IMR-90 (cell line): Measurements from ENCODE around the gene CDH13. TPM values are rescaled to one million over a fixed set of nuclear protein-coding genes. Genes with fewer than 3 reads are reported as not detected.

Experiments used
- ATAC-seq: fragments of 200-7000 bp; cut with Tn5 transposase; 2 replicates; pipeline ENCODE4 v1.9.1; 2020; ENCODE audit warnings: low read depth, mild to moderate bottlenecking, moderate library complexity
- BruUV-seq: library from RNA; stranded (reverse); fragments of 400-500 nt; replicated peaks from 2 replicates; lab custom pipeline; 2021; lab: Mats Ljungman, UMichigan
- CTCF ChIA-PET: fragments of 300-600 bp; formaldehyde crosslinking; extraction: SDS; loops from one replicate; lab custom pipeline; 2021; ENCODE audit warnings: antibody characterized with exemption; lab: Yijun Ruan, JAX
- POLR2A ChIA-PET: fragments of 300-600 bp; sonication (Branson Sonifier 250); formaldehyde crosslinking; loops from one replicate; lab custom pipeline; 2022; ENCODE audit warnings: antibody characterized with exemption; ENCODE audit not compliant: unreplicated experiment; lab: Charles Lee
- DNase-seq: peaks from one replicate; pipeline ENCODE4 v3.0.0; 2013
- H2AFZ ChIP-seq: replicated peaks from 2 replicates; pipeline ENCODE3; 2013; ENCODE audit warnings: low read length, mild to moderate bottlenecking; ENCODE audit not compliant: poor library complexity
- H2AK5ac ChIP-seq: 2 replicates; pipeline ENCODE4 v1.6.1; 2013; ENCODE audit warnings: low read depth, low read length, inconsistent platforms
- H2AK9ac ChIP-seq: replicated peaks from 2 replicates; pipeline ENCODE3; 2013; ENCODE audit warnings: mild to moderate bottlenecking, low read depth, low read length, moderate library complexity; ENCODE audit not compliant: poor library complexity
- H2BK120ac ChIP-seq: 2 replicates; pipeline ENCODE4 v1.6.1; 2013; ENCODE audit warnings: low read depth, low read length, inconsistent platforms
- H2BK15ac ChIP-seq: 3 replicates; pipeline ENCODE4 v1.6.1; 2013; ENCODE audit warnings: low read depth, low read length, inconsistent platforms
- H2BK20ac ChIP-seq: 2 replicates; pipeline ENCODE4 v1.6.1; 2013; ENCODE audit warnings: low read depth, mild to moderate bottlenecking, inconsistent platforms, low read length, moderate library complexity
- H2BK5ac ChIP-seq: 2 replicates; pipeline ENCODE4 v1.6.1; 2013; ENCODE audit warnings: mild to moderate bottlenecking, low read depth, low read length, inconsistent platforms; ENCODE audit not compliant: poor library complexity, severe bottlenecking
- H3K14ac ChIP-seq: replicated peaks from 2 replicates; pipeline ENCODE4 v1.6.1; 2013; ENCODE audit warnings: low read depth, low read length, inconsistent platforms
- H3K18ac ChIP-seq: 2 replicates; pipeline ENCODE4 v1.6.1; 2013; ENCODE audit warnings: low read depth, low read length, control low read depth
- H3K23ac ChIP-seq: 2 replicates; pipeline ENCODE4 v1.6.1; 2013; ENCODE audit warnings: low read depth, low read length, inconsistent platforms
- H3K27ac ChIP-seq: 2 replicates; pipeline ENCODE4 v1.5.1; 2013; ENCODE audit warnings: mild to moderate bottlenecking, control low read depth, low read length; ENCODE audit not compliant: insufficient read depth
- H3K27me3 ChIP-seq: 2 replicates; pipeline ENCODE4 v1.6.1; 2013; ENCODE audit warnings: low read length; ENCODE audit not compliant: control insufficient read depth, insufficient read depth
- H3K36me3 ChIP-seq: 2 replicates; pipeline ENCODE4 v1.6.1; 2013; ENCODE audit warnings: low read length, mixed read lengths; ENCODE audit not compliant: control insufficient read depth, insufficient read depth
- H3K4ac ChIP-seq: 2 replicates; pipeline ENCODE4 v1.6.1; 2013; ENCODE audit warnings: low read depth, low read length, inconsistent platforms
- H3K4me1 ChIP-seq: 2 replicates; pipeline ENCODE4 v1.6.1; 2013; ENCODE audit warnings: low read length, mixed read lengths; ENCODE audit not compliant: control insufficient read depth, insufficient read depth
- H3K4me2 ChIP-seq: 2 replicates; pipeline ENCODE4 v1.6.1; 2013; ENCODE audit warnings: low read depth, mild to moderate bottlenecking, control low read depth, low read length, moderate library complexity
- H3K4me3 ChIP-seq: 2 replicates; pipeline ENCODE4 v1.5.1; 2013; ENCODE audit warnings: low read depth, mild to moderate bottlenecking, control low read depth, low read length, moderate library complexity; ENCODE audit not compliant: insufficient read depth
- H3K56ac ChIP-seq: 2 replicates; pipeline ENCODE4 v1.6.1; 2013; ENCODE audit warnings: low read length, inconsistent platforms; ENCODE audit not compliant: insufficient read depth; ENCODE audit errors: extremely low read depth
- H3K79me1 ChIP-seq, 2 experiments: 2 replicates each; pipeline ENCODE4 v1.6.1; 2013; ENCODE audit warnings: low read length in 2 of 2, inconsistent platforms in 1 of 2, low read depth in 1 of 2
- H3K9ac ChIP-seq: 2 replicates; pipeline ENCODE4 v1.6.1; 2013; ENCODE audit warnings: low read depth, low read length, control low read depth
- H3K9me1 ChIP-seq: 2 replicates; pipeline ENCODE4 v1.6.1; 2013; ENCODE audit warnings: low read length, inconsistent platforms; ENCODE audit not compliant: insufficient read depth
- H3K9me3 ChIP-seq: 2 replicates; pipeline ENCODE4 v1.6.1; 2013; ENCODE audit warnings: low read length; ENCODE audit not compliant: control insufficient read depth, insufficient read depth
- H4K20me1 ChIP-seq: 2 replicates; pipeline ENCODE4 v1.6.1; 2013; ENCODE audit warnings: low read length, inconsistent platforms; ENCODE audit not compliant: insufficient read depth
- H4K5ac ChIP-seq: 2 replicates; pipeline ENCODE4 v1.6.1; 2013; ENCODE audit warnings: mild to moderate bottlenecking, low read depth, low read length, control low read depth
- H4K8ac ChIP-seq, 2 experiments: 2 replicates each; pipeline ENCODE4 v1.6.1; 2013; ENCODE audit warnings: low read depth in 2 of 2, low read length in 2 of 2, control low read depth in 1 of 2, inconsistent platforms in 1 of 2
- H4K91ac ChIP-seq: 2 replicates; pipeline ENCODE4 v1.6.1; 2013; ENCODE audit warnings: low read depth, low read length, inconsistent platforms; ENCODE audit not compliant: insufficient read depth
- CHD1 ChIP-seq: IDR thresholded peaks from 2 replicates; pipeline ENCODE4 v1.6.1; 2012; ENCODE audit warnings: low read depth, low read length, improper control_type of control experiment
- ELK1 ChIP-seq: fragments of 150-350 bp; IDR thresholded peaks from 2 replicates; pipeline ENCODE4 v1.6.1; 2016; ENCODE audit warnings: low read depth, mild to moderate bottlenecking, low read length, moderate library complexity, borderline replicate concordance
- FOS ChIP-seq: fragments of 150-350 bp; IDR thresholded peaks from 2 replicates; pipeline ENCODE4 v1.6.1; 2016; ENCODE audit warnings: low read depth, low read length
- MAFK ChIP-seq: IDR thresholded peaks from 2 replicates; pipeline ENCODE4 v1.6.1; 2012; ENCODE audit warnings: low read depth, low read length, improper control_type of control experiment
- MAZ ChIP-seq: IDR thresholded peaks from 2 replicates; pipeline ENCODE4 v1.6.1; 2012; ENCODE audit warnings: low read depth, mild to moderate bottlenecking, low read length, improper control_type of control experiment, moderate library complexity, borderline replicate concordance
- MXI1 ChIP-seq: IDR thresholded peaks from 2 replicates; pipeline ENCODE4 v1.6.1; 2012; ENCODE audit warnings: low read depth, mild to moderate bottlenecking, low read length, moderate library complexity, borderline replicate concordance
- RCOR1 ChIP-seq: IDR thresholded peaks from 2 replicates; pipeline ENCODE4 v1.6.1; 2012; ENCODE audit warnings: mild to moderate bottlenecking, low read length, improper control_type of control experiment; ENCODE audit not compliant: insufficient replicate concordance
- WGBS, 2 experiments: methylation state at CpG; one replicate each; pipeline versions ENCODE4 v1.1.5 to v1.1.7; 2013; ENCODE audit warnings: missing lambda C conversion rate in 2 of 2; ENCODE audit not compliant: insufficient read length in 1 of 2; ENCODE audit errors: extremely low coverage in 2 of 2; 5-methylcytosine and 5-hydroxymethylcytosine counted together
- dilution Hi-C: fragments of 300-500 bp; cut with HindIII; formaldehyde crosslinking; loops from one replicate; pipeline ENCODE4 v1.14.3; 2018; ENCODE audit warnings: low sequenced_read_pairs; ENCODE audit not compliant: unreplicated experiment
- in situ Hi-C: fragments of 300-500 bp; cut with MboI; formaldehyde crosslinking; loops from 3 replicates; pipeline ENCODE4 v1.14.3; 2019; ENCODE audit warnings: low sequenced_read_pairs, inconsistent platforms, mixed read lengths
- intact Hi-C: fragments of 100-400 bp; cut with micrococcal nuclease; formaldehyde crosslinking; loops from 2 replicates; pipeline ENCODE4 v1.10.0; 2022
- polyA plus RNA-seq, 3 experiments: library from polyadenylated mRNA; depleted of rRNA; stranded (reverse); fragments of >200 nt; gene quantifications; 2 replicates each; pipeline ENCODE4 v1.2.3, GENCODE V29; 2012; ENCODE audit warnings: low replicate concordance in 1 of 3
- total RNA-seq: library from RNA; depleted of rRNA; stranded (reverse); fragments of >200 nt; gene quantifications from 2 replicates; pipeline ENCODE4 v1.2.3, GENCODE V29; 2012

CDH13 gene
- total and polyA plus RNA-seq, 2 of the 4 experiments (the other 2 are of a cell fraction): 61.6 to 74.7 TPM

GRCh38 chr16:83542491-83542890 lies 915.7 kb downstream of the CDH13 start:
- CTCF ChIA-PET: no interaction called here
- dilution Hi-C loops: no loop called here

More at GRCh38 chr16:83542491-83542890, 915.7 kb downstream of the CDH13 start:
- TF ChIP-seq MAFK (no peak), RCOR1 (no peak), ELK1 (no peak), CHD1 (no peak), MXI1 (no peak), FOS (no peak), MAZ (no peak)
- Histone ChIP-seq H3K56ac (no peak overlapping the region), H3K23ac (no peak overlapping the region), H3K4ac (no peak overlapping the region), H3K4me2 (no peak overlapping the region), H4K5ac (no peak overlapping the region), H2AFZ (no peak overlapping the region), H4K8ac (no peak overlapping the region), H2AK5ac (no peak overlapping the region), H3K79me1 (no peaks in the 10 kb centered on the region), H3K9me3 (no peaks in the 10 kb centered on the region), H2AK9ac (no peak overlapping the region), H3K18ac (no peak overlapping the region), H3K4me1 (no peaks in the 10 kb centered on the region), H3K4me3 (no peak overlapping the region), H3K36me3 (no peaks in the 10 kb centered on the region), H2BK5ac (no peak overlapping the region), H2BK15ac (no peak overlapping the region), H3K27ac (no peak overlapping the region), H4K20me1 (no peaks in the 10 kb centered on the region), H2BK20ac (no peak overlapping the region), H3K9ac (no peak overlapping the region), H3K9me1 (no peaks in the 10 kb centered on the region; the same call in 1 of the 2 replicates), H4K91ac (no peak overlapping the region), H3K27me3 (no peaks in the 10 kb centered on the region), H2BK120ac (no peak overlapping the region), H3K14ac (no peak overlapping the region)
- DNase-seq: no peak
- WGBS, 2 experiments: 46% methylated on average over 5 of the region's 5 CpGs; no CpG with 5 or more reads in 1 of the 2 experiments
- no peak for ATAC-seq
- intact Hi-C loops: no loop called here
- POLR2A ChIA-PET: no interaction called here
- in situ Hi-C loops: no loop called here
- no TSS peak for BruUV-seq
